Stimulated activated CD8-positive, alpha-beta memory T cell treated with anti-CD3 and anti-CD28 coated beads, Interleukin-4, amount 100 ng/mL, for 48 hours (primary cell): ENCODE results near the gene ILDR1.
"Not testable (repeated sequence)": the region's sequence is repeated elsewhere in the genome, so short reads cannot be mapped to it uniquely, and the experiment has no call there.

Source experiments
- DNase-seq: peaks from one replicate; pipeline ENCODE4 v3.0.0-alpha.2; 2020

The ILDR1 gene

GRCh38 chr3:122021811-122022401 is at the start of gene ILDR1:
Gene ILDR1, minus strand, starts transcription at chr3:122022247. Its CDS starts 170 bp downstream, at chr3:122022077.
- peak; percentile 32 for DNase-seq

GRCh38 chr3:122067588-122068240 is 45.7 kb upstream of the ILDR1 start:
- no peak for DNase-seq

- no peak for DNase-seq
Observed at GRCh38 chr3:122067214-122067550, 45.1 kb upstream of the ILDR1 start.

GRCh38 chr3:122066331-122067213 is 44.5 kb upstream of the ILDR1 start:
- no peak for DNase-seq

GRCh38 chr3:122064326-122064725 is 42.3 kb upstream of the ILDR1 start:
- no peak for DNase-seq

GRCh38 chr3:122063908-122064307 is 41.9 kb upstream of the ILDR1 start:
- DNase-seq: no peak

DNA sequence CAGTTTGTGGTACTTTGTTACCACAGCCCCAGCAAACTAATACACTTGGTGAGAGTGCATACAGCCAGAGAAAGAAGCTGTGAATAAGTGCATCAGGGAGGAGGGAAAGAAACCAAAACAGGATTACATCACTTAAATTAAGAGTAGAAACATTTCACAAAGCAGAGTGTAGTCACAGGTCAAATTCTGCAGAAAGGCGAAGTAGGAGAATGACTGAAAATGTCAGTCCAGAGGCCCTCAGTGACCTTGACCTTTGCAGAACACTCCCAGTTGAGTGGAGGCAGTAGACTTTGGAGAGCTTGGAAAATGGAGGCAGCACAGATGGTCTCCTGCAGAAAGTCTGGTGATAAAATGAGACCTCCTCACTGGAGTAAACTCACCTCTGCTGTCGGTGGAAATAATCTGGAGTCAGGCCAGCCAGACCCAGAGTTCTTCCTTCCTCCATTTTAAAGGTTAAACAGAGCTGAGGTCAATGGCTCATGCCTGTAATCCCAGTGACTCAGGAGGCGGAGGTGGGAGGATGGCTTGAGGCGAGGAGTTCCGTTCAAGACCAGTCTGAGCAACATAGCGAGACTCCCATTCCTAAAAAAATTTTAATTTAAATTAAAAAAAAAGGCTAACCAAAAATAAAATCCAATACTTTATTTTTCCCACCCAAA is 38.1 kb upstream of the ILDR1 start:
- DNase-seq: no peak

GRCh38 chr3:122058294-122058693 is 36.2 kb upstream of the ILDR1 start:
- DNase-seq: no peak

DNA sequence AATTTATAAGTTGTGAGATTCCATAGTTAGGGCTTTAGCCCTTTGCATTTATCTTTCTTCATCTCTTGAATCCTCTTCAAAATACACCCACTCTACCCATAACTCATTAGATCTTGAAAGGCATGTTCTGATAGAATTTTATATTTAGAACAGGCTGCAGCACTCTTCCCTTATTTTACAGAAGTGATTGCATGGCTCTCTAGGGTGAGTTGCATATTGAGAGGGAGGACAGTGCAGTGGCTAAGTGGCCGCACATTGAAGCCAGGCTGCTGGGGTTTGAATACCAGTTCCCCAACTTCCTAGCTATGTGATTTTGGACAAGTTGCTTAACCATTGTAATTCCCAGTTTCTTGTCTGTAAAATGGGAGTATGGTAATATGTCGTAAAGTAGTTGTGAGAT is 35.6 kb upstream of the ILDR1 start:
- no peak for DNase-seq

- no peak for DNase-seq
Observed at GRCh38 chr3:122055215-122055614, 33.2 kb upstream of the ILDR1 start, which contains the start of gene CD86. Gene CD86, plus strand, starts transcription at chr3:122055362. Its CDS starts 128 bp downstream, at chr3:122055490.

- DNase-seq: no peak
Observed at GRCh38 chr3:122052968-122053367, 30.9 kb upstream of the ILDR1 start.

DNA sequence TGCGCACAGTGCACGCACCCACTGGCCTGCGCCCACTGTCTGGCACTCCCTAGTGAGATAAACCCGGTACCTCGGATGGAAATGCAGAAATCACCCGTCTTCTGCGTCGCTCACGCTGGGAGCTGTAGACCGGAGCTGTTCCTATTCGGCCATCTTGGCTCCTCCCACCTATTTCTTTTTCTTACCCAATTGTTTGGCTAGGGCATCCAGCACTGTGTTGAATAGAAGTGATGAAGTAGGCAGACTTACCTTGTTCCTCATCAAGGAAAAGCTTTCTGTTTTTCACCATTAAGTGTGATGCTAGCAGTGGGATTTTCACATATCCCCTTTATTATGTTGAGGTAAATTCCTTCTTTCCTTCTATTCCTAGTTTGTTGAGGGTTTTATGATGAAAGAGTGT is 25.7 kb upstream of the ILDR1 start:
- DNase-seq: not testable (repeated sequence)

DNA sequence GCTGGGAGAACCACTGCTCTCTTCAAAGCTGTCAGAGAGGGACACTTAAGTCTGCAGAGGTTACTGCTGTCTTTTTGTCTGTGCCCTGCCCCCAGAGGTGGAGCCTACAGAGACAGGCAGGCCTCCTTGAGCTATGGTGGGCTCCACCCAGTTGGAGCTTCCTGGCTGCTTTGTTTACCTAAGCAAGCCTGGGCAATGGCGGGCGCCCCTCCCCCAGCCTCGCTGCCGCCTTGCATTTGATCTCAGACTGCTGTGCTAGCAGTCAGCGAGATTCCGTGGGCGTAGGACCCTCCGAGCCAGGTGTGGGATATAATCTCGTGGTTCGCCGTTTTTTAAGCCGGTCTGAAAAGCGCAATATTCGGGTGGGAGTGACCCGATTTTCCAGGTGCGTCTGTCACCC is 25.2 kb upstream of the ILDR1 start:
- not testable (repeated sequence) for DNase-seq

DNA sequence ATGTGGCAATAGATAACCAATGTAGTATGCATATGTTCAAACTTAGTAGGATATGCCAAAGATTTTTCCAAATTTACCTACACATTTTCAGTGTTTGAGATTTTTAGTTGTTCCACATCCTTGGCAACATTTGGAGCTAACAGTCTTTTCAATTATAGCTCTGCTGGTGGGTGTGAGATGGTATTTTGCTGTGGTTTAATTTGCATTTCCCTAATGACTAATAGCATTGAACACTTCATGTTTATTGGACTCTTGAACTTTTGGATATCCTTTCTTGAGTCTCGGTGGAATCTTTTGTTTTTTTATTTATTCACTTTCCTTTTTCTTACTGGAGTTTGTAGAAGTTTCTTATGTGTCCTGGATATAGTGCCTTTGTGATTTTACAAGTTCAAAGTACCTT is 11.0 kb upstream of the ILDR1 start:
- no peak for DNase-seq

GRCh38 chr3:122032531-122032930 is 10.5 kb upstream of the ILDR1 start:
- no peak for DNase-seq

DNA sequence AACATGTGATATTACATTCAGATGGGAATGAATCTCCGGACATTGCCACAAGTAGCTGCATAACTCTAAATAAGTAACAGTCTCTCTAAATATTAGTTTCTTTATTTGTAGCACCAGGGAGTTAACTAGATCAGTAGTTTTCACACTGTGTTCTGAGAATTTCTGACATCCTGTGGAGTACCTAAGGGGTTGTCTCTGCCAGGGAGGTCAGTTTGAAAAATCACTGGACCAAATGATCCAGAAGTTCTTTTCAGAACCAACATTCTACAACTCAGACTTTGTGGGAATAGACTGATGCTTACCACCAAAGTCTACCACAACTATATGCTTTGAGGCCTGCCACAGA is 9.0 kb upstream of the ILDR1 start:
- no peak for DNase-seq

DNA sequence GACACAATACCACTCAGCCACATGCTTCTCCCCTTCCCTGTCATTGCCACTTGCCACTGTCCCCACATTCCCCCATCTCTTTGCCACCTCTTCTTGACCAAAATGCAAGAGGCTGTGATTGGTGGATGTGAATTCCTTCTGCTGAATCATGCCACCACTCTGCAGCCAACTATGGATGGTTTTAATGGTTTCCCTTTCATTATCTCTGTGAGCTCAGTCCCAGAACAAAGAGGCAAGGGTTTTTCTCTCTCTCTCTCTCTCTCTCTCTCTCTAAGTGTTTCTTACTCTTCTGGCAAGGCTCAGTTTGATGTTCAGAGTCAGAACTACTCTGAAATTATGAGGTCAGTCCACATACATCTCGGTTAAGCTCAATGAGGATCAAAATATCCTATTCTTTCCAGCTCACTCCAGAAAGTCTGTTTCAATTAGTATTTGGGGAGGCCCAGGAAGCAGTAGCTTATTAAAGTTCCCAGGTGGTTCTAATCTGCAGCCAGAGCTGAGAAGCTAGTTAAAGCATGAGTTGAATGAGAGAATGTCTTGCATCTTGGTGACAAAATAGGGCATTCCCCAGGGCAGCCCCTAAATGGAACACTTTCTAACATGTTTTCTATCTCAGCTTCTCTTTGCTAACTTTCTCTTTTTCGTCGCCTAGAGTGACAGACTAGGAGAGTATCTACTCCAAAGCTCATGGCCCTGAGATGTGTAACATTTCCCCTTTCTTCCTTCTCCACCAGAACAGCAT is 8.5 kb upstream of the ILDR1 start:
- DNase-seq: no peak

GRCh38 chr3:122025296-122025695 is 3.2 kb upstream of the ILDR1 start:
- no peak for DNase-seq

DNA sequence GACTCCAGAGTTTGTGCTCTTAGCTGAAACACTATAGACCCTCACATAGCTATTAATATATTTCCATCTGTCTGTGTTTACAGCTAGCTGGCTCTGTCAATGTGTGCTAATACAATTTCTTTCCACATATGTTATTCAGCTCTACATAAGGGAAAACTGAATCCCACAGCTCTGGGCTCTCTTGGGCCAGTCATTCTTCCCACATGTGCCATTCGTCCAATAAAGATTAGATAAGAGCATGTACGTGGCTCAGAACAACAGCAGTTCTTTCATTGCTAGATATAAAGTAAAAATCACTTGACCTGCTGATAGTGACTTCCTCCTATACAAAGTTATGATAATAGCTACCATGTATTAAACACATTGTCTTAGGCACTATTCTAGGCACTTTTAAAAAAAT is 2.8 kb upstream of the ILDR1 start:
- no peak for DNase-seq

DNA sequence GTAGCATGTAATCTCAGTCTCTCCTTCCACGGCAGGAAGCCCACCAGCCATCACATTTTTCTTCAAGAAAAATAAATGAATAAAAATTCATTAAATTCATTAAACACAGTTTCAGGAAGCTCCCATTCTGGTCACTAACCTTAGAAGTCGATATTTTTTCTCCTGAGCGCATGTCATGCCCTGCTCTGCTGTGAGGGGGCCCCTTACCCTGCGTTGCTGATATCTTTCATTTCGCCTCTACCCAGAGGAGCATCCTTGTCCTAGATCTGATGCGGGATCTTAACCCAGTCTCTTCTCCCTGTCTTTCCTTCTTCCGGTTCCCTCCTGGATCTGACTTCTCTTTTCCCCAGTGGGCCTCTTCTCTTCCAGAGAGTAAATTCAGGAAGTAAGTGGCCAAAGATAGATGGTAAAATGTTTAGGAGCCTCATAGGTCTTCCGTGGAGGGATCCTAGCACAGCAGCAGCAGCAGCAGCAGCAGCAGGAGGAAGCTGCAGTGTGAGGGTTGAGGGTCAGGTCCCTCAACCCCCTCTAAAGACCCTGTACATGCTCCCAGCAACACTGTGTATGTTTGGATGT is 1.4 kb upstream of the ILDR1 start:
- DNase-seq: no peak

DNA sequence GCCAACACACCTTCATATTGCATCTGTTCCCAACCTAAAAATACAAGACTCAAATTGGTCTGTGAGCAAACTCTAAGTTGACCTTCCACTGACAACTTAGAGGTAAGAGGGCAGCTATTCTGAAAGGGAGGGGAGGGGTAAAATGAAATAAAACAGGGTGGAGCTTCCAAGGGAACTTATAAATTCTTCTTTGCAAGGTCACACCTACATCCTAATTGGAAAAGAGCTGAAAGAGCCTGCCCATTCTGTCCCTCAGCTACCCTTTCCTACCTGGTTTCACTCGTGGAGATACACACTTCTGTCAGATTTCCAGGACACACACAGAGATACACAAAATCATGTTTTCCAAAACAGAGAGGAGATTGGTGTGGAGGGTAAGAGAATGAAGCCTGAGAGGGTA is 1.0 kb downstream of the ILDR1 start:
- no peak for DNase-seq

- DNase-seq: no peak
Observed at GRCh38 chr3:122019493-122019892, 2.6 kb downstream of the ILDR1 start.
